Mesendoderm (in vitro differentiated cells): ENCODE data around the gene ZBTB7C.

Source experiments
- DNase-seq: peaks from one replicate; pipeline ENCODE4 v3.0.0; 2013
- H2AK5ac ChIP-seq: 2 replicates; pipeline ENCODE4 v1.6.1; 2013; ENCODE audit warnings: low read length, inconsistent platforms
- H2BK120ac ChIP-seq: 2 replicates; pipeline ENCODE4 v1.6.1; 2013; ENCODE audit warnings: low read depth, mild to moderate bottlenecking, low read length, moderate library complexity, mixed read lengths
- H2BK15ac ChIP-seq: replicated peaks from 2 replicates; pipeline ENCODE4 v1.6.1; 2013; ENCODE audit warnings: low read depth, mild to moderate bottlenecking, moderate library complexity
- H2BK5ac ChIP-seq: 2 replicates; pipeline ENCODE4 v1.6.1; 2013; ENCODE audit warnings: low read length, inconsistent platforms
- H3K18ac ChIP-seq: 2 replicates; pipeline ENCODE4 v1.6.1; 2013; ENCODE audit warnings: mild to moderate bottlenecking, low read length, mixed read lengths
- H3K23ac ChIP-seq: one replicate; pipeline ENCODE4 v1.6.1; 2013; ENCODE audit warnings: low read length
- H3K27ac ChIP-seq: 2 replicates; pipeline ENCODE4 v1.5.1; 2013; ENCODE audit warnings: low read depth, mild to moderate bottlenecking, inconsistent platforms, low read length, moderate library complexity
- H3K27me3 ChIP-seq: 2 replicates; pipeline ENCODE4 v1.6.1; 2013; ENCODE audit warnings: low read length, control low read depth, mild to moderate bottlenecking, inconsistent platforms; ENCODE audit not compliant: insufficient read depth, poor library complexity
- H3K36me3 ChIP-seq: 2 replicates; pipeline ENCODE4 v1.6.1; 2013; ENCODE audit warnings: low read length, inconsistent platforms; ENCODE audit not compliant: control insufficient read depth, insufficient read depth
- H3K4ac ChIP-seq: one replicate; pipeline ENCODE4 v1.6.1; 2013; ENCODE audit warnings: low read depth, mild to moderate bottlenecking, low read length, moderate library complexity
- H3K4me1 ChIP-seq: 2 replicates; pipeline ENCODE4 v1.6.1; 2013; ENCODE audit warnings: low read depth, low read length, inconsistent platforms; ENCODE audit not compliant: control insufficient read depth
- H3K4me2 ChIP-seq: 2 replicates; pipeline ENCODE4 v1.6.1; 2013; ENCODE audit warnings: low read length
- H3K4me3 ChIP-seq: 2 replicates; pipeline ENCODE4 v1.5.1; 2013; ENCODE audit warnings: mild to moderate bottlenecking, low read length
- H3K56ac ChIP-seq: one replicate; pipeline ENCODE4 v1.6.1; 2013; ENCODE audit warnings: low read length
- H3K79me1 ChIP-seq: 2 replicates; pipeline ENCODE4 v1.6.1; 2013; ENCODE audit warnings: low read length, inconsistent platforms
- H3K79me2 ChIP-seq: 2 replicates; pipeline ENCODE4 v1.6.1; 2013; ENCODE audit warnings: mild to moderate bottlenecking, low read length; ENCODE audit not compliant: control insufficient read depth, insufficient read depth
- H3K9ac ChIP-seq: 2 replicates; pipeline ENCODE4 v1.6.1; 2013; ENCODE audit warnings: low read length, inconsistent platforms
- H4K5ac ChIP-seq: one replicate; pipeline ENCODE4 v1.6.1; 2013; ENCODE audit warnings: low read length
- H4K8ac ChIP-seq: one replicate; pipeline ENCODE4 v1.6.1; 2013; ENCODE audit warnings: low read depth, mild to moderate bottlenecking, control low read depth, low read length, moderate library complexity
- WGBS: extraction: QIAGEN DNeasy Blood & Tissue Kit; methylation state at CpG from one replicate; pipeline ENCODE4 v1.1.7; 2013; ENCODE audit warnings: low lambda C conversion rate, missing lambda C conversion rate; ENCODE audit not compliant: insufficient coverage; ENCODE audit errors: extremely low coverage; 5-methylcytosine and 5-hydroxymethylcytosine counted together

ZBTB7C gene

DNA sequence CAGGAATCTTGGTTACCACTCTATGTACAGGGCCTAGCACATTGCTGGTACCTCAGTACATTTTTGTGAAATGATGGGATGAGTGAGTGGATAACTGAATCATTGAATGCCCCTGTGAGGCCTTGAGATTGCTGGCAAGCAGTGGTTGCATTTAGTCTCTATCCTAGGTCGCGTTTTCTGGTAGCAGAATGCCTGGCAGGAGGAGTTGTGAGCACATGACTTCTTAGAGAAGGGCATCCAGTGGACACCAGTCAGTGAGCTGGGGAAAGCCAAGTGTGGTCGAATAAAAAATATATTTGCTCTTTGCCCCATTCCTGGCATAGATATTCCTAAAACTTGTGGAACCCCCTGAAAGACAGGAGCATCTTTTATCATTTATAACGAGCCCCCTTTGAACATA is 416.9 kb downstream of the ZBTB7C start:
- Histone ChIP-seq H3K4ac (no peak overlapping the region), H3K27ac (no peak overlapping the region), H3K4me3 (no peak overlapping the region), H3K36me3 (no peaks in the 10 kb centered on the region), H3K4me1 (no peaks in the 10 kb centered on the region), H4K5ac (no peak overlapping the region), H4K8ac (no peak overlapping the region), H3K79me1 (no peaks in the 10 kb centered on the region), H3K9ac (no peak overlapping the region), H3K23ac (no peak overlapping the region), H3K4me2 (no peak overlapping the region), H2AK5ac (no peak overlapping the region), H3K18ac (no peak overlapping the region), H3K27me3 (no peaks in the 10 kb centered on the region), H2BK15ac (no peak overlapping the region), H2BK120ac (no peak overlapping the region), H3K79me2 (no peaks in the 10 kb centered on the region), H3K56ac (no peak overlapping the region), H2BK5ac (no peak overlapping the region)
- no peak for DNase-seq
- WGBS = no CpG with 5 or more reads among the region's 4 CpGs

GRCh38 chr18:47990981-47991380 is 418.2 kb downstream of the ZBTB7C start:
- Histone ChIP-seq H2BK120ac (no peak overlapping the region), H3K4me2 (no peak overlapping the region), H3K79me1 (no peaks in the 10 kb centered on the region), H3K18ac (no peak overlapping the region), H3K4me1 (no peaks in the 10 kb centered on the region), H4K8ac (no peak overlapping the region), H2AK5ac (no peak overlapping the region), H3K27ac (no peak overlapping the region), H4K5ac (no peak overlapping the region), H3K36me3 (no peaks in the 10 kb centered on the region), H3K4me3 (no peak overlapping the region), H2BK15ac (no peak overlapping the region), H3K23ac (no peak overlapping the region), H3K79me2 (no peaks in the 10 kb centered on the region), H3K27me3 (no peaks in the 10 kb centered on the region), H3K56ac (no peak overlapping the region), H3K9ac (no peak overlapping the region), H3K4ac (no peak overlapping the region), H2BK5ac (no peak overlapping the region)
- no peak for DNase-seq
- WGBS = no CpG with 5 or more reads among the region's 5 CpGs

- no peak for DNase-seq
These were observed 421.8 kb downstream of the ZBTB7C start for GRCh38 chr18:47987388-47987699.

GRCh38 chr18:47986620-47987387 is 422.4 kb downstream of the ZBTB7C start:
- Histone ChIP-seq H3K23ac (no peak overlapping the region), H3K79me1 (no peaks in the 10 kb centered on the region), H2BK15ac (no peak overlapping the region), H4K5ac (no peak overlapping the region), H3K36me3 (no peaks in the 10 kb centered on the region), H3K4me2 (no peak overlapping the region), H2BK120ac (no peak overlapping the region), H3K27ac (no peak overlapping the region), H3K27me3 (no peaks in the 10 kb centered on the region), H3K79me2 (no peaks in the 10 kb centered on the region), H3K4ac (no peak overlapping the region), H3K56ac (no peak overlapping the region), H2AK5ac (no peak overlapping the region), H3K9ac (no peak overlapping the region), H3K4me3 (no peak overlapping the region), H4K8ac (no peak overlapping the region), H2BK5ac (no peak overlapping the region), H3K4me1 (peaks cover 2% of the 10 kb centered on the region), H3K18ac (no peak overlapping the region)
- 100% methylated on average over 2 of the region's 5 CpGs for WGBS
- DNase-seq = no peak

More at GRCh38 chr18:47987388-47987699, 421.8 kb downstream of the ZBTB7C start:
- Histone ChIP-seq H3K79me1 (no peaks in the 10 kb centered on the region), H2AK5ac (no peak overlapping the region), H3K56ac (no peak overlapping the region), H3K4me2 (no peak overlapping the region), H3K4ac (no peak overlapping the region), H3K36me3 (no peaks in the 10 kb centered on the region), H3K79me2 (no peaks in the 10 kb centered on the region), H3K4me1 (no peaks in the 10 kb centered on the region), H3K9ac (no peak overlapping the region), H2BK15ac (no peak overlapping the region), H3K27ac (no peak overlapping the region), H3K18ac (no peak overlapping the region), H2BK5ac (no peak overlapping the region), H3K27me3 (no peaks in the 10 kb centered on the region), H3K4me3 (no peak overlapping the region), H4K8ac (no peak overlapping the region), H2BK120ac (no peak overlapping the region), H4K5ac (no peak overlapping the region), H3K23ac (no peak overlapping the region)
- no CpG with 5 or more reads among the region's 3 CpGs for WGBS

DNA sequence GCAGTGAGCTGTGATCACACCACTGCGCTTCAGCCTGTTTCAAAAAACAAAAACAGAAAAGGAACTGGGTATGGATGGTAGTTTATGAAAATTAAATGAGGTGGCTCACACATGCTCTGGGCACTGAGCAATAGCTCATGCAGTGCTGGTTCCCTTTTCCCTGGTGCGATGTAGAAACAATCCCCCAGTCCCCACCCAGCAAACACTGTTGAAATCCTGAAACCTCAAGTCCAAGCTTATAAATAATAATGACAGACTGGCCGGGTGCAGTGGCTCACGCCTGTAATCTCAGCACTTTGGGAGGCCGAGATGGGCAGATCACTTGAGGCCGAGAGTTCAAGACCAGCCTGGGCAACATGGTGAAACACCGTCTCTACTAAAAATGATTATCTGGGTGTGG is 423.3 kb downstream of the ZBTB7C start:
- Histone ChIP-seq H3K79me2 (no peaks in the 10 kb centered on the region), H3K18ac (no peak overlapping the region), H3K4me1 (peaks cover 5% of the 10 kb centered on the region), H3K27me3 (no peaks in the 10 kb centered on the region), H3K9ac (no peak overlapping the region), H2BK5ac (no peak overlapping the region), H2AK5ac (no peak overlapping the region), H2BK120ac (no peak overlapping the region), H3K56ac (no peak overlapping the region), H3K27ac (no peak overlapping the region), H2BK15ac (no peak overlapping the region), H3K4me2 (no peak overlapping the region), H4K8ac (no peak overlapping the region), H3K36me3 (no peaks in the 10 kb centered on the region), H3K23ac (no peak overlapping the region), H3K4ac (no peak overlapping the region), H3K4me3 (no peak overlapping the region), H3K79me1 (no peaks in the 10 kb centered on the region), H4K5ac (no peak overlapping the region)
- no peak for DNase-seq
- no CpG with 5 or more reads among the region's 7 CpGs for WGBS

DNA sequence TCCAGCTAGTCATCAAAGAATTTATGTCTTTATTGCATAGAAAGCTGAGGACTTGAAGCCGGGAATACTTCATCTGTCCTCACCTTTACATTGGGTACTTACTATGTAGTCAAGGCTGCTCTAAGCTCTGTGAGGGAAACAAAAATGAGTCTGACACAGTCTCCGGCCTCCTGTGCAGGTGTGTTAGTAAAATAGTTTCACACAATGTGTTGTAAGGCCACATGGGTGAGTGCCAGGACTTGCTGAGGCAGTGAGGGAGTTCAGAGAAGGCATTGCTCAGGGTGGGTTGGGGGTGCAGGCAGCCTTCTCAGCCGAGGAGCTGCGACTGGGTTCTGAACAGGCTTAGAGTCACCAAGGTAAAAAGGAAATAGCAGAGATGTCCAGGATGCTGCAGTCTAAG is 424.2 kb downstream of the ZBTB7C start:
- H4K8ac ChIP-seq = no peak overlapping the region
- no peak overlapping the region for H3K9ac ChIP-seq
- no peaks in the 10 kb centered on the region for H3K79me2 ChIP-seq
- WGBS = no CpG with 5 or more reads among the region's 4 CpGs
- no peak overlapping the region for H3K18ac ChIP-seq
- H3K27ac ChIP-seq = no peak overlapping the region
- no peak overlapping the region for H4K5ac ChIP-seq
- H3K56ac ChIP-seq = no peak overlapping the region
- no peak overlapping the region for H2AK5ac ChIP-seq
- no peak overlapping the region for H3K4me2 ChIP-seq
- no peak overlapping the region for H2BK120ac ChIP-seq
- no peaks in the 10 kb centered on the region for H3K36me3 ChIP-seq
- H3K27me3 ChIP-seq = no peaks in the 10 kb centered on the region
- no peak overlapping the region for H2BK5ac ChIP-seq
- no peak overlapping the region for H3K4ac ChIP-seq
- no peaks in the 10 kb centered on the region for H3K79me1 ChIP-seq
- H3K4me1 ChIP-seq = peaks cover 5% of the 10 kb centered on the region
- no peak overlapping the region for H3K4me3 ChIP-seq
- H2BK15ac ChIP-seq = no peak overlapping the region
- DNase-seq = no peak
- no peak overlapping the region for H3K23ac ChIP-seq
